ENCODE data around the gene CCDC150. TPM values are rescaled to one million over a fixed set of nuclear protein-coding genes. Genes with fewer than 3 reads are reported as not detected.

CCDC150 gene
- total RNA-seq: 9.2 TPM

GRCh38 chr2:196639180-196640030, at the start of gene CCDC150:
CCDC150 (plus strand) TSS chr2:196639715; CDS start chr2:196639767, 52 bp downstream.

GRCh38 chr2:196592911-196593881, 46.3 kb upstream of the CCDC150 start, which contains the start of gene HECW2:
HECW2 (minus strand) TSS chr2:196593554.

Small RNA genes lying within 50 kb of the gene (small RNA-seq; reads per million reads assigned to genes)
- not detected for gene RF00424

Other genes with a start within 250 kb of the CCDC150 start
- gene HECW2, start 46.2 kb upstream of the CCDC150 start, total RNA-seq: 44.5 TPM
- 43.8 TPM for gene GTF3C3, start 160.0 kb downstream of the CCDC150 start, total RNA-seq
- gene C2orf66, start 169.6 kb downstream of the CCDC150 start, total RNA-seq: 0.69 TPM